ENCODE results near the gene COX6A1. TPM values are rescaled to one million over a fixed set of nuclear protein-coding genes. Genes with fewer than 3 reads are reported as not detected.

Gene COX6A1
- total RNA-seq, 6 experiments from 2014 or later: 229 to 625 (median 292) TPM

- Histone ChIP-seq H3K36me3 (peaks cover 0 to 46% (median 12%) of the 10 kb centered on the region in 4 donors), H3K27me3 (no peaks in the 10 kb centered on the region), H3K9me3 (no peaks in the 10 kb centered on the region), H3K27ac (no peak overlapping the region), H3K4me3 (no peak overlapping the region), H3K4me1 (peaks cover 0 to 22% (median 6%) of the 10 kb centered on the region in 4 donors)
- ATAC-seq (peak; percentile 52 to 60 (median 54)), DNase-seq (peak in 1 of 3 donors; percentile 3)
- intact Hi-C loops (cut with DNase I): loop anchor here in 1 of 2 donors (10.0 kb wide), 1 partner anchor 111 kb away; no protein-coding TSS in a partner anchor
- TF ChIP-seq POLR2A (IDR thresholded peaks at IDR 0.05) (no peak), CTCF (IDR thresholded peaks at IDR 0.05) (peak; percentile 28 to 54 (median 48))
- WGBS (ENCODE audit: insufficient coverage, low coverage, low lambda C conversion rate, missing lambda C conversion rate): 67% methylated on average over 3 of the region's 4 CpGs
Measured at GRCh38 chr12:120453977-120454376, 16.1 kb downstream of the COX6A1 start.

GRCh38 chr12:120455302-120455701 lies 17.4 kb downstream of the COX6A1 start:
- TF ChIP-seq POLR2A (IDR thresholded peaks at IDR 0.05) (no peak), CTCF (IDR thresholded peaks at IDR 0.05) (no peak)
- no peak for DNase-seq
- Histone ChIP-seq H3K27me3 (no peaks in the 10 kb centered on the region), H3K4me3 (no peak overlapping the region), H3K9me3 (no peaks in the 10 kb centered on the region), H3K4me1 (peaks cover 0 to 22% (median 6%) of the 10 kb centered on the region in 4 donors), H3K36me3 (peaks cover 0 to 57% (median 18%) of the 10 kb centered on the region in 4 donors), H3K27ac (no peak overlapping the region)
- ATAC-seq: no peak
- WGBS (ENCODE audit: insufficient coverage, low coverage, low lambda C conversion rate, missing lambda C conversion rate): 91% methylated on average over 7 of the region's 7 CpGs
- intact Hi-C loops (cut with DNase I): loop anchor here in 1 of 2 donors (10.0 kb wide), 1 partner anchor 109 kb away; no protein-coding TSS in a partner anchor

DNA sequence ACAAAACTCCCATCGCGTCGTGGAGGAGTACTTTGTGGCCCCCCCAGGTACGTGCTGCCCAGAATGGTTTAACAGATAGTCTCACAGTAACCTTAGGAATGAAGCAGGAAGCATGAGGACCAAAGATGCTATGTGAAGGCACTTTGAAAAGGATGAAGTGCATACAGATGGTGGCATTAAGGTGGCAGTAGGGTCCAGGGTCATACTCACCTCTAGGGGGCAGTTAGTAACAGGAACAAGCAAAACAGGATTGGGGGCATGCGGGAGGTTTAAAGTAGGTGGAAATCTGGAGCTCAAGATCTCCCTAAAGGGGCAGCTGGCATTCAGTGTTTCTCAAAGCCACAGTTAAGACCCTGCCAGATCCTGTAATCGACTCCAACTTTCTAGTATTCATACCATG lies 19.2 kb downstream of the COX6A1 start:
- H3K27ac ChIP-seq: no peak overlapping the region
- H3K4me1 ChIP-seq: peaks cover 0 to 19% (median 3%) of the 10 kb centered on the region in 4 donors
- no peak overlapping the region for H3K4me3 ChIP-seq
- ATAC-seq (no peak), DNase-seq (no peak)
- H3K36me3 ChIP-seq: peaks cover 2 to 71% (median 25%) of the 10 kb centered on the region in 4 donors
- 89% methylated on average over 4 of the region's 6 CpGs for WGBS (ENCODE audit: insufficient coverage, low coverage, low lambda C conversion rate, missing lambda C conversion rate)
- no peak for TF ChIP-seq POLR2A (IDR thresholded peaks at IDR 0.05)
- peak in 1 of 4 donors; percentile 14 for TF ChIP-seq CTCF (IDR thresholded peaks at IDR 0.05)
- H3K9me3 ChIP-seq: no peaks in the 10 kb centered on the region
- intact Hi-C loops (cut with DNase I): loop anchor here in 1 of 2 donors (10.0 kb wide), 1 partner anchor 108 kb away; no protein-coding TSS in a partner anchor
- H3K27me3 ChIP-seq: no peaks in the 10 kb centered on the region

GRCh38 chr12:120460157-120460556 lies 22.2 kb downstream of the COX6A1 start:
- ATAC-seq: no peak
- Histone ChIP-seq H3K9me3 (no peaks in the 10 kb centered on the region), H3K4me3 (no peak overlapping the region), H3K27ac (no peak overlapping the region), H3K27me3 (no peaks in the 10 kb centered on the region), H3K4me1 (no peaks in the 10 kb centered on the region), H3K36me3 (peaks cover 14 to 95% (median 45%) of the 10 kb centered on the region in 4 donors)
- WGBS (ENCODE audit: insufficient coverage, low coverage, low lambda C conversion rate, missing lambda C conversion rate): 89% methylated on average over 3 of the region's 3 CpGs
- no peak for DNase-seq
- intact Hi-C loops (cut with DNase I): no loop called here
- no peak for TF ChIP-seq POLR2A (IDR thresholded peaks at IDR 0.05)
- no peak for TF ChIP-seq CTCF (IDR thresholded peaks at IDR 0.05)
